ENCODE results near the gene MAGT1.
A peak's percentile ranks its signal among the peaks of the same experiment; 100 is the strongest.
"Not testable (repeated sequence)": the region's sequence is repeated elsewhere in the genome, so short reads cannot be mapped to it uniquely, and the experiment has no call there.

MAGT1 gene

DNA sequence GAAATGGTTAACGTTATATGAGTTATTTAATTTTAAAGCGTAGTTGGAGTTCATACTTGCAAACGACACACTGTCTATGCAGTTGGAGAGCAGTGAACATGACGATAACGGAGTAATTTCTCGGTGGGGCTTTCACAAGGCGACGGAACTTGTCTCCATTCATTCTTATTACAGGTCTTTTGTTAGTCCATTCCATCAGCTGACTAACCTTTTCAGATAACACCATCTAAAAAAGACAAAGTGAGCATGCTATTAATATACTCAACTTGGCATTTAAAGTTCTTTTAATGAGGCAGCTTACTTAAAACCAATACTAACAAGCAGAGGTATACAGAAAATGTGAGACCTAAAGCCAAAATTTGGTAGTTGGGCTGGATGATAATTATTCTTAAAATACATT is 19.9 kb downstream of the MAGT1 start:
- DNase-seq (ENCODE audit: low read depth in 4 of 4, low spot score in 1 of 4), result no peak

DNA sequence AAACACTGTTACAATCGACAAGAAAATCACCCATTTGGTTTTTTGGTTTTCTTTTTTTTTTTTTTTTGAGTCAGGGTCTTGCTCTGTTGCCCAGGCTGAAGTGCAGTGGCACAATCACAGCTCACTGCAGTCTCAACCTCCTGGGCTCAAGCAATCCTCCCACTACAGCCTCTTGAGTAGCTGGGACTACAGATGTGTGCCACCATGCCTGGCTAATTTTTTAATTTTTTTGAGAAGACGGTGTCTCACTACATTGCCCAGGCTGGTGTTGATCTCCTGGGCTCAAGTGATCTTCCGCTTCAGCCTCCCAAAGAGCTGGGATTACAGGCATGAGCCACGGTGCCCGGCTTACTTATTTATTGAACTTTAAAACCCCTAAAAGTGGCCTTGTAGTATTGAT is 63.7 kb downstream of the MAGT1 start:
- DNase-seq (ENCODE audit: low read depth in 4 of 4, low spot score in 1 of 4), result not testable (repeated sequence)

DNA sequence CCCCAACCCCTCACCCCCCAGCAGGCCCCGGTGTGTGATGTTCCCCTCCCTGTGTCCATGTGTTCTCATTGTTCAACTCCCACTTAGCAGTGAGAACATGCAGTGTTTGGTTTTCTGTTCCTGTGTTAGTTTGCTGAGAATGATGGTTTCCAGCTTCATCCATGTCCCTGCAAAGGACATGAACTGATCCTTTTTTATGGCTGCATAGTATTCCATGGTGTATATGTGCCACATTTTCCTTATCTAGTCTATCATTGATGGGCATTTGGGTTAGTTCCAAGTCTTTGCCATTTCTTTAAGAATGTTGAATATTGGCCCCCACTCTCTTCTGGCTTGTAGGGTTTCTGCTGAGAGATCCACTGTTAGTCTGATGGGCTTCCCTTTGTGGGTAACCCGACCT is 73.2 kb downstream of the MAGT1 start:
- not testable (repeated sequence) for DNase-seq (ENCODE audit: low read depth in 4 of 4, low spot score in 1 of 4)

DNA sequence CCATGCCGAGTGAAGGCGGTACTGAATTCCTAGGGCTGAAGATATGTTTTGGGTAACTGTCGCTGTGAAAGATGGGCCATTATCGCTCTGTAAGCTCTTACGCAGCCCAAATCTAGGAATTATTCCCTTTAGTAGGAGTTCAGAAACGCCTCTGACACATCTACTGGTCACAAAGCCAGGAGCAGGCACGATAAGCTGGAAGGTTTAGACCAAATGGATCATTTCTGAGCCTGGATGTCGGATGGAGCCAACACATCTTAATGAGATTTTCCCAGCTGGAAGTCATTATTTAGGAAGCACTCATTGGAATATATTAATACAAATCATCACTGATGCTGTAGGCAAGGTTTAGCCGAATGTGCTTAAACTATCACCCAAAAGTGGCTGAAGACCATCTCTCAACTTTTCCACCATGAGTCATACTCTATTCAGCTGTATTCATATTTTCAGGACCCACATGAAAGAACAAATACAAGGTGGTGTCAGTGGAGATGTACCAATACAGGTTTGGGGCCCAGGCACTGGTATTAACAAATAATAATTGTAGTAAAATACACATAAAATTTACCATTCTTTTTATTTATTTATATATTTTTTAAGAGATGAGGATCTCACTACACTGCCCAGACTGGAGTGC is 75.0 kb downstream of the MAGT1 start:
- no peak for DNase-seq (ENCODE audit: low read depth in 4 of 4, low spot score in 1 of 4)

DNA sequence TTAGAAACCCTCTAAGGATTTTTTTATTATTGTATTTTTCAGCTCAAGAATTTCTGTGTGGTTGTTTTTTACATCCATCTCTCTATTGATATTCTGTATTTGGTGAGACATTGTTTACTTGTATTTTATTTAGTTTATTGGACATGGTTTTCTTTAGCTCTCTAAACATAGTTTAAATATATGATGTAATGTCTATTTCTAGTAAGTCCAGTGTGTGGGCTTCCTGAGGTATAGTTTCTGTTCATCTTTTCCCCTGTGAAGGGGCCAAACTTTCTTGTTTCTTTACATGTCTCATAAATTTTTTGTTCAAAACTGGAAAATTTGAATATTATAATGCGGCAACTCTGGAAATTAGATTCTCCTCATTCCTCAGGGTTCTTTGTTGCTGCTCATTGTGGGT is 81.0 kb downstream of the MAGT1 start:
- no peak for DNase-seq (ENCODE audit: low read depth in 4 of 4, low spot score in 1 of 4)

DNA sequence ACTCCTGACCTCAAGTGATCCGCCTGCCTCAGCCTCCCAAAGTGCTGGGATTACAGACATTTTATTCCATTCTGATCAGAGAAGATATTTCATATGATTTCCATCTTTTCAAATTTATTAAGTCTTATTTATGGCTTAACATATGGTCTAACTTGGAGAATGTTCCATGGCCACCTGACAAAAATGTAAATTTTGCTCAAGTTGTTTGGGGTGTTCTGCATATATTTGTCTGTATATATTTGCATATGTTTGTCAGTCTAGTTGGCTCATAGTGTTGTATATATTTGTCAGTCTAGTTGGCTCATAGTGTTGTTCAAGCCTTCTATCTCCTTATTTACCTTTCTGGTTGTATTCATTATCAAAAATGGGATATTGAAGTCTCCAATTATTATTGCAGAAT is 93.0 kb downstream of the MAGT1 start:
- no peak for DNase-seq (ENCODE audit: low read depth in 4 of 4, low spot score in 1 of 4)

DNA sequence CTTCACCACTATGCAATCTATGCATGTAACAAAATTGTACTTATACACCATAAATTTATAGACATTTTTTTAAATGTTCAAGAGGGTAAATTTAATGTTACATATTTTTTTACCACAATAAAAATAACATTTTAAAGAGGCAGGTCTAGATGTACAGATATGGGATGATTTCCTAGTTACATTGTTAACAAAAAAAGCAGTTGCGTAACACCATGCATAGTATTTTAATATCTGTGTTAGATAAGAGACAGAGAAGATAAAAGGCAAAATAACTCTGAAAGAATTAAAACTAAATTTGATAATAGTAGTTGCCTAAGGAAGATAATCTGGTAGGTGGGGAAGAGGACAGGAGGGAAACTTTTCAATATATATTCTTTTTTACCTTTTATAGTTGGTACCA is 100.1 kb downstream of the MAGT1 start:
- DNase-seq (ENCODE audit: low read depth in 4 of 4, low spot score in 1 of 4), result no peak

DNA sequence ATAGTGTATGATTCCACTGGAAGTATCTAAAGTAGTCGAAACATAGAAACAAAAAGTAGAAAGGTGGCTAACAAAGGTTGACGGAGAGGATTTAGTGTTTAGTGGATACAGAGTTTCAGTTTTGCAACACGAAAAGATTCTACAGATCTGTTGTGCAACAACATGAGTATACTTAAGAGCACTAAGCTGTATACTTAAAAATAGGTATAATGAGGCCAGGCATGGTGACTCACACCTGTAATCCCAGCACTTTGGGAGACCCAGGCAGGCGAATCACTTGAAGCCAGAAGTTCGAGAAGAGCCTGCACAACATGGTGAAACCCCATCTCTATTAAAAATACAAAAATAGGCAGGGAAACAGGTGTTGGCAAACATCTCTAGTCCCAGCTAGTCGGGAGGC is 101.3 kb downstream of the MAGT1 start:
- DNase-seq (ENCODE audit: low read depth in 4 of 4, low spot score in 1 of 4), result no peak

DNA sequence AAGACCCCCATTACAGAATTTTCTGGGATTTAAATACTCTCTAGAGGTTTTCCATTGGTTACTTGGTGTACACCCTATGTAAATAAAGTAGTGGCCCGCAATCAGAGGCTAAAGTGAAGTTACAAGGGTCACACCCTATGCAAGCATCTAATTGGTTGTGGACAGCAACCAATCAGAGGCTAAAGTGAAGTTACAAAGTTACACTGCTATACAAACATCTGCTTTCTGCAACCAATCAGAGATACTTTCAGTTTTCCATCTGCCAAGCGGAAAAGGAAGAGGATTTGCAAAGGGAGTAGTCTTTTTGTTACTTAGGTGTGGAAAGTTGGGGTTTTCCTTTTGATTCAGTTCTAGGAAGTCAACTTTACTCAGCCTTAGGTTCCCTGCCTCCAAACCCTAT is 107.2 kb downstream of the MAGT1 start:
- DNase-seq (ENCODE audit: low read depth in 4 of 4, low spot score in 1 of 4), result no peak

DNA sequence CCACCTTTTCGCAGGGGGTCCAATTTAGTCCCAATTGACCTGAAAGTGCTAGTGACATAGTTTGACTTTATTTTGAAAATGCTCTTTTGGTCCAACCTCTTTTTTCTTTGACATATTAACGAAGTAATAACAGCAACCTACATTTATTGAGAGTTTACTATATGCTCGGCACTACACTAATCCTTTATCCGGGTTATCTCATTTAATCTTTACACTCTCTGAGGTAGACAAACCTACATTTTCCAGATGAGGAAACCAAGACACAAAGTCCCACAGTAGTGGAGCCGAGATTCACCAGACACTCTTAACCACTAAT is 108.9 kb downstream of the MAGT1 start:
- DNase-seq (ENCODE audit: low read depth in 4 of 4, low spot score in 1 of 4), result no peak

DNA sequence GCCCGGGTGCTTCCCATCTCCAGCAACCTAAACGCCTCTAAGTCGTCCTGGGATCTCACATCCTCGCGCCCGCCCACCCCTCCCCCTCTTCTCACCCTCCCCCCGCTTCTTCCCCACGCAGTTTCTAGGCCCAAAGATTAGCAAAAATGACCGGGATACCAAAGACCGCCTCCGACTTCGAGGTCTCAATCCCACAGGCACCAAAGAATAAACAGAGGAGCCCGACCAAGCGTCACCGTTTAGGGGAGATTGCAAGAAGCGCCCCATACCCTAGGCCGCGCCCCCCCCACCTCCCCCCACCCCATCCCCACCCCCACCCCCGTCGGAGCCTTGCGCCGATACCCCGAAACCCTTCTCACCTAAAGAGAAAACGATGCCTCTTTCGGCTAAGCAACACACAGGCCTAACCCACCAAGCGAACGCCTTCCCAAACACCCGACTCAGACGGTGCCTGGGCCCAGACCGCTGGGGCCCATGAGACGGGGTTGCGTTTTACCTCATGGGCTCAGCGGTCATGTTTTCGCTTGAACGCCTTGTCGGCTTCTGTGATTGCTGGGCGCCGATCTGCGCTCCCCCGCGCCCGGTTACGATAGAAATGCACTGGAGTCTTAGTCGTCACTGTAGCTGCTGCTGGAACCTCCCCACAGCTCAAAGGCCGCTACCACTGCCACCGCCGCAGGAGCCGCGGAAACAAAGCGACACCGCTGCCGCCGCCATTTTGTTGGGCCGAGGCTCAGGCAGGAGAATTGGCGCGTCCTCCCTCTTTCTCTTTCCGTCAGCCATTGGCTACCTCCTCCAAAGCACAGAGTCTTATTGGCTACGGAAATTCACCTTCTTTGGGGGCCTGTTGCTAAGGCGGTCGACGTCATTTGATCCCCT is 109.5 kb downstream of the MAGT1 start, which contains the start of gene ATRX:
TSS of gene ATRX (minus strand) at position 731 of the 879 bp plus-strand sequence. CDS start at position 516, 215 bp downstream.
- peak; percentile 15 to 51 (median 42) for DNase-seq (ENCODE audit: low read depth in 4 of 4, low spot score in 1 of 4)

DNA sequence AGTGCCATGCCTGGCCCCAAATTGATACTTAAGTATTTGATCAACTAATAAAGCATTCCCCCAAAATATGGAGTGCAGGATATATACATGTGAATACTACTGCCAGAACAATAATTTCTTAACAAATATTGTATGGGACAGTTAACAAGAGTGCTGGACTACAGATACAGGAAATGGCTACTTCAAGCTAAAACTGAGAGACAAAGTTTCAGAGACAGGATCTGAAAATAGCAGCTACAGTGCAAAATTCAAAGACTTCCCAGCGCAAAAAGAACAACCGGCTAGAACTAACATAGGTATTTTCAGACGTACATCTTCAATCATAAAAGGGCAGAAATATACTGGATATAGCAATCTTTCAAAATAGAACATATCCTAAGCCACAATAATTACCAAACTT is 115.5 kb downstream of the MAGT1 start:
- no peak for DNase-seq (ENCODE audit: low read depth in 4 of 4, low spot score in 1 of 4)

DNA sequence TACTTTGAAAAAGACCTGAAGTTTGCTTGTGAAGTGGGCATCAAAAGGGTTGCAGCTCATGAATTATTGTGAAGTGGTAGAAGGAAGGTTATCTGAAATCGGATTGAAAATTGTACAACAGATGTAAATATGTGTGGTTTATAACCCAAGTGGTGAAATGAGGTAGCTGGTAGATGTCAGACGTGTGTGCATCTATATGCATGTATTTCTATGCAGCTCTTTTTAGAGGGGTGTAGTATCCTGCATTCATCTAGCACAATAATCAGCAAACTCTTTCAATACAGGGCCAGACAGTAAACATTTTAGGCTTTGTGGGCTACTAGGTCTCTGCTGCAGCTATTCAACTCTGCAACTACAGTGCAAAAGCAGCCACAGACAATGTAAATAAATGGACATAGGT is 118.6 kb downstream of the MAGT1 start:
- DNase-seq (ENCODE audit: low read depth in 4 of 4, low spot score in 1 of 4), result no peak
